GM18519 (cell line): ENCODE data around the gene PIAS4.

Experiments used
- ATAC-seq: cut with Tn5 transposase; IDR thresholded peaks from one replicate; pipeline ENCODE4 v1.9.1; 2021; ENCODE audit warnings: mild to moderate bottlenecking, moderate library complexity; ENCODE audit not compliant: unreplicated experiment, low FRiP score

Gene PIAS4

DNA sequence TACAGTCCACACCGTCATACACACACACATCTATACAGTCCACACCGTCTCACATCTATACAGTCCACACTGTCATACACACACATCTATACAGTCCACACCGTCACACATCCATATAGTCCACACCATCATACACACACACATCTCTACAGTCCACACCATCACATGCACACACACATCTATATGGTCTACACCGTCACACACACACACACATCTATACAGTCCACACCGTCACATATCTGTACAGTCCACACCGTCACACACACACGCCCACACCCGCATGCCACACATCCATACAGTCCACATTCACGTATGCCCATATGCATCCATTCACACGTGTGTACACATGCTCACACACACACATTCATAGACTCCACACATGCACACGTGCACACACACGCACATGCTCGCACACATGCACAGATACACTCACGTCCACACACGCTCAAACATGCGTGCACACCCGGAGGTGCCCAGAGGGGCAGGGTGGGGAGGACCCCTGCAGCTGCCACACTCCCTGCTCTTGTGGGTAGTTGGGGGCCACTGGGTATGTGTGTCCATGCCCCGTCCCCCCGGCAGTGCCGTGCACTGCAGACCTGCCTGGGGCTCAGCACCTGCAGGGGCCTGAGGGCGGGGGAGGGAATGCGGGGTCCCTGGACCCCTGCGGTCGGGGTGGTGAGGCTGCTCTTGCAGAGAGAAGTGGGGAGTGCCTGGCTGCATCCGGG is 29.2 kb downstream of the PIAS4 start:
- ATAC-seq = no peak

- no peak for ATAC-seq
Measured at GRCh38 chr19:4037301-4037949, 29.9 kb downstream of the PIAS4 start.

- no peak for ATAC-seq
Measured at GRCh38 chr19:4038057-4038456, 30.5 kb downstream of the PIAS4 start.

DNA sequence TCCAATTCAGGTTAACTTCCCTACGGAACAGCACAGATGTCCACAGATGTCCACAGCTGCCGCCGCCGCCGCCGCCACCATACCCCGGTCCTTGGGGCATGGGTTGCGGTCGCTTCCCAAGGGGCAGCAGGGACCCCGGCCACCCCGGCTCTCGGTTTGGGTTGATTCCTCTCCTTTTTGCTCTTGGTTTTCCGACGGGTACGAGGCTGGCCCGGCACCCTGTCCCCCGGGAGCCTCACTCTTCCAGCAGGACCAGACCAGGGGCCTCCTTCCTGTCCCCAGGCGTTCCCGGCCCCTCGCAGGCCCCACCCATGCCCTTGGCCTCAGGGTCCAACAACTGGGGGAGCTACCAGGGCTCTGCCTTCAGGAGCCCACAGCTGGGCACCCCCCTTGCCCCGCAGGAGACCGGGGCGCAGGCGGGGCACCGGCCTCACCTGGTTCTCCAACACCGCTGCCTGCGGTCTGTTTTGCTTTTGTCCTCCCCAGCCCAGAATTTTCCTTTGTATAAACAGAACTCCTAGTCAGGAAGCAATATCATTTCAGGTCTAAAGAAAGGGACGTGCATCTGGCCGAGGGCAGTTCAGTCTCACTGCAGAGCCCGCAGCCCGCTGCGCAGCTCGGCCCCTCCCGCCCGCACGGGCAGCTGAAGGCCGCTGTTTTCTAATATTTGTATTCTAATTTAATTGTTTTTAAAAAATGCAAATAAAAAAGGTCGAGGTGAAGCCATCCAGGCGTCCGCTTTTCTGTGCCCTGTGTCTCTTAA is 31.3 kb downstream of the PIAS4 start:
- no peak for ATAC-seq

- ATAC-seq = no peak
Measured at GRCh38 chr19:4042064-4042730, 34.7 kb downstream of the PIAS4 start.

DNA sequence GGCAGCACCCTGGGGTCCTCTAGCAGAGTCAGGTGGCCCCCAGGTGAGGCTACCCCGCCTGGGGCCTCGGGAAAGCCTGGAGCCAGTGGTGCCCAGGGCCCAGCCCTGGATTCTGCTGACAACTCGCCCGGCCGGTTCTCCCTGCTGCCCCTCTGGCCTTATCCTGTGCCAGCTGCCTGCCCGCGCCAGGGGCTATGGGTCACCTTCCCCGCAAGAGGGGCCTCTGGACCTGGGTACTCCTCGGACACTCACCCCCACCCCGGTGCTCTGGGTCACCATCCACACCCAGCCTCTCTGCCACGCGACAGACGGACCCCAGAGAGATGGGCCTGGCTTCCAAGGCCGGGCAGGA is 35.2 kb downstream of the PIAS4 start:
- ATAC-seq = no peak

GRCh38 chr19:4043401-4043800 is 35.9 kb downstream of the PIAS4 start:
- no peak for ATAC-seq

DNA sequence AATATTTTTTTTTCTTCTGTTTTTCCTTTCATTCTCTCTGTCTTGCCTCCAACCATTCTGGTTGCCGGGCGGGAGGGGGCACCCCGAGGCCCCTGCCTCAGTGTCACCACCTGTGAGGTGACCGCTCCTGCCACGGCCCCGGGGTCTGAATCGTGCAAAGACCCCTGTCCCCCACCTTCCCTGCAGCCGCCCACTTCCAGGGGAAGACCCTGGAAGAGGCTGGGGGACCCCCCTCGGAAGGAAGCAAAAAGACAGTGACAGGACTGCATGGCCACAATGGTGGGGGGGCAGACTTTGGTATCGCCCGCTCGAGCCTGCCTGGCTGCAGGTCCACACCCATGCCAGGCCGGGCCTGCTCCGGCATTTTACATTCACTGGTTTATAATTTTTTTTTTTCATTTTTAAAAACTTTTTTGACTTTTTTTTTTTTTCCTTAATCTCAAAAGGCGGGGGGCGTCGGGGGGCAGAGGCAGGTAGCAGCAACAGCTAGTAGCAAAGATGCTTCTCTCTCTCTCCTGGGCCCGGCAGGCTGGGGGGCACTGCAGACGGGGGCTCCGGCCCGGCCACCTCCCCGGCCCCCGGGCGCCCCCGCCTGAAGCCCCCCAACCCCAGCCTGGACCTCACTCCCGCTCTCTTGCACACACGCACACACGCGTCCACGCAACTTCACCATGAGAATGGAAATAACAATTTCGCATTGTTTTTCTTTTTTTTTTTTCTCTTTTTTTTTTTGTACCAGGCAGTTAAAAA is 36.6 kb downstream of the PIAS4 start:
- ATAC-seq = no peak

GRCh38 chr19:4044990-4045465 is 37.5 kb downstream of the PIAS4 start:
- no peak for ATAC-seq

DNA sequence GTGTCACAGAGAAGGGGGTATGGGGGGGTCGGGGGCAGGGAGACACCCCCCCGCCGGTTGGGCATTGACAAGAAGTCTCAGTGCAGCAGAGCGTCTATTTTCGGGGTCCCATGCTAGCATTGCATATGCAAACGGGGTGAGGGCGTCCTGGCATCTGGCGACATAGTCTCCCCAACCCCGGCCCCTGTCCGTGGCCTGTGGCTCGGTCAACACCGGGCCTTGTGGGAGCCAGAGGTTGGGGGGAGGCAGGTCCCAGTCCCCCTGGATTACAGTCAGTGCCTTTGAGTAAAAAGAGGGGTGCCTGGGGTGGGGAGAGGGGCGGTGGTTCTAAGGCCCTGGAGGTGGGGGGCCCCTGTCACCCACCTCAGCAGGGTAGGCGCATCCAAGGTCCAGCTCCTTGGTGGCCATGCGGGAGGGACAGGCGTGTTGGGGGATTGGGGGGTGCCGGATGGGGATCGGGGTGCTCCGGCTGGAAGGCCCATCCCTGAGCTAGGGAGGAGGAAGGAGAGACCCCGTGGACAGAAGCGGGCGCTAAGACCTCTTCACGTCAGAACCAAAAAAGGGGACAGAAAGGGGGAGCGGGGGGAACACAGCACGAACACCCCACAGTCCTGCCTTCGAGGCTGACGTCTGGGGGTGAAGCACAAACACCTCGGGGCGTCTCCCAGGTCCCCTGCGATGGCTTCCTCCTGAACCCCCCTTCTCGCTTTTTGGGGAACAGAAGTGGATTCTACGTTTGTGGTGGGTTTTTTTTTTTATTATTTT is 38.2 kb downstream of the PIAS4 start:
- no peak for ATAC-seq

- no peak for ATAC-seq
Measured at GRCh38 chr19:4046362-4046691, 38.8 kb downstream of the PIAS4 start.

GRCh38 chr19:4046946-4047683 is 39.6 kb downstream of the PIAS4 start:
- no peak for ATAC-seq

GRCh38 chr19:4049432-4049831 is 41.9 kb downstream of the PIAS4 start:
- ATAC-seq = no peak

DNA sequence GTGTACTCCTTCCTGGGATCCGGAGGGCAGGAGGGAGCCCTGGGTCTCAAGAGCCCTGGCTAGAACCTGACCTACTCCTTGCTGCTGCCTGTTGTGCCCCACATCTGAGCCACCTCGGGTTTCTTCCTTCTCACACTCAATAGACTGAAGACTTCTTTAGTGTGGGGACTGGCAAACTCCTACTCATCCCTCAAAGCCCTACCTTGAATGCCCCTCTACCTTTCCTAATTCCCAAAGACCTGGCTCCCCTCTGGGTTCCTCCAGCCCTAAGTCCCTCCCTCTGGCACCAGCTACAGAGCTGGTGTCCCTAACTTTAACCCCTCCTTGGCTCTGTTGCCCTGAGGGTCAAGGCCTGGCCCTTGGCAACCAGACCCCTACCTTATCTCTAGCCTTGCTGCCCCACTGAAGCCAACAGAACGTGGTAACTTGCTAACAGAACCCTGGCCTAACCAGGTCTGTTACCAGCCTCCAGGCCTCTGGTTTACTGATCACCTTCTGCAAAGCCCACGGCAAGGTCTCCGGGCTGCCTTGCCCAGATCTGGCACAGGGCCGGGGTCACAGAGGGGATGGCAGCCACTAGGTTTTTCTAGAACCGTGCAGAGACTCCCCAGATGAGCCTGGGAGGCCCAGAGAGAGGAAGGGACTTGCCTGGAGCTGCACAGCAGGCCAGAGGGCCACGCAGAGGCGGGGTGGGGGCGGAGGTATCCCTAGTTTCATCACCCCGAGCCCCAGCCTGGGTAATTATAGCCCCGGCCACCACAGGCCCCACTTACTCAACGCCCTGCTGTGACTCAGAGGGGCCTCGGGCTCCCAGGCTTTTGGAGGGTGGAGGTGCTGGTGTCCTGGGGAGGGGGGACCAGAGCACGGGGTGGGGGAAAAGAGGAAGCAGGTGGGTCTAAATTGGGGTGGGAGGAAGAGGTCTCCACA is 43.9 kb downstream of the PIAS4 start:
- no peak for ATAC-seq

- ATAC-seq = no peak
Measured at GRCh38 chr19:4052114-4052992, 44.8 kb downstream of the PIAS4 start.

DNA sequence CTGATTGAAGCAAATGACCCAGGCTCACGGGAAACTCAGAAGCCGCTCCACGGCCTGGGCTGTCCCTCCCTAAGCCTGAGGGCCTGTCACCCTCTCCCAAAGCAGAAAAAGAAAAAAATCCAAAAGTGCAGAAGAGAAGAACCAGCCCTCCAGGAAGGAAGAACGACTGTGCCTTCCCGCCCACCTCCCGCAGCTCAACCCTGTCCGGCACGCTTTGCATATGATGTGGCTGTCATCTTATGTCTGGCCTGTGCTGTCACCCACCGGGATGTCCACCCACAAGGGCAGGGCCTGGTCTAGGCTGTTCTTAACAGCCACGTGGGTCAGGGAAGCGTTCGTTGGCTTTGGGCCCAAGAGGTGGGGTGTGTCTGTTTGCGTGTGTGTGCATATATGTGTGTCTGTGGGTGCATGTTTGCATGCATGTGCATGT is 45.5 kb downstream of the PIAS4 start:
- ATAC-seq = no peak
